Activated naive CD4-positive, alpha-beta T cell treated with anti-CD3 and anti-CD28 coated beads, Interleukin-2, amount 50 U/mL, for 24 hours (primary cell): ENCODE measurements around the gene ESYT2.
"Not testable (repeated sequence)": the region's sequence is repeated elsewhere in the genome, so short reads cannot be mapped to it uniquely, and the experiment has no call there.

ENCODE experiments used
- H3K27ac Mint-ChIP-seq: one replicate; pipeline ENCODE4 v1.8.0; 2021; ENCODE audit warnings: mild to moderate bottlenecking, mixed read lengths
- H3K27me3 Mint-ChIP-seq: one replicate; pipeline ENCODE4 v1.8.0; 2021; ENCODE audit warnings: mixed read lengths
- H3K36me3 Mint-ChIP-seq: one replicate; pipeline ENCODE4 v1.8.0; 2021; ENCODE audit warnings: mixed read lengths
- H3K4me1 Mint-ChIP-seq: one replicate; pipeline ENCODE4 v1.8.0; 2021; ENCODE audit warnings: mixed read lengths
- H3K4me3 Mint-ChIP-seq: one replicate; pipeline ENCODE4 v1.8.0; 2021; ENCODE audit warnings: mild to moderate bottlenecking, mixed read lengths
- H3K9me3 Mint-ChIP-seq: one replicate; pipeline ENCODE4 v1.8.0; 2021; ENCODE audit warnings: mixed read lengths

The ESYT2 gene, protein sequence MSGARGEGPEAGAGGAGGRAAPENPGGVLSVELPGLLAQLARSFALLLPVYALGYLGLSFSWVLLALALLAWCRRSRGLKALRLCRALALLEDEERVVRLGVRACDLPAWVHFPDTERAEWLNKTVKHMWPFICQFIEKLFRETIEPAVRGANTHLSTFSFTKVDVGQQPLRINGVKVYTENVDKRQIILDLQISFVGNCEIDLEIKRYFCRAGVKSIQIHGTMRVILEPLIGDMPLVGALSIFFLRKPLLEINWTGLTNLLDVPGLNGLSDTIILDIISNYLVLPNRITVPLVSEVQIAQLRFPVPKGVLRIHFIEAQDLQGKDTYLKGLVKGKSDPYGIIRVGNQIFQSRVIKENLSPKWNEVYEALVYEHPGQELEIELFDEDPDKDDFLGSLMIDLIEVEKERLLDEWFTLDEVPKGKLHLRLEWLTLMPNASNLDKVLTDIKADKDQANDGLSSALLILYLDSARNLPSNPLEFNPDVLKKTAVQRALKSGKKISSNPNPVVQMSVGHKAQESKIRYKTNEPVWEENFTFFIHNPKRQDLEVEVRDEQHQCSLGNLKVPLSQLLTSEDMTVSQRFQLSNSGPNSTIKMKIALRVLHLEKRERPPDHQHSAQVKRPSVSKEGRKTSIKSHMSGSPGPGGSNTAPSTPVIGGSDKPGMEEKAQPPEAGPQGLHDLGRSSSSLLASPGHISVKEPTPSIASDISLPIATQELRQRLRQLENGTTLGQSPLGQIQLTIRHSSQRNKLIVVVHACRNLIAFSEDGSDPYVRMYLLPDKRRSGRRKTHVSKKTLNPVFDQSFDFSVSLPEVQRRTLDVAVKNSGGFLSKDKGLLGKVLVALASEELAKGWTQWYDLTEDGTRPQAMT

DNA sequence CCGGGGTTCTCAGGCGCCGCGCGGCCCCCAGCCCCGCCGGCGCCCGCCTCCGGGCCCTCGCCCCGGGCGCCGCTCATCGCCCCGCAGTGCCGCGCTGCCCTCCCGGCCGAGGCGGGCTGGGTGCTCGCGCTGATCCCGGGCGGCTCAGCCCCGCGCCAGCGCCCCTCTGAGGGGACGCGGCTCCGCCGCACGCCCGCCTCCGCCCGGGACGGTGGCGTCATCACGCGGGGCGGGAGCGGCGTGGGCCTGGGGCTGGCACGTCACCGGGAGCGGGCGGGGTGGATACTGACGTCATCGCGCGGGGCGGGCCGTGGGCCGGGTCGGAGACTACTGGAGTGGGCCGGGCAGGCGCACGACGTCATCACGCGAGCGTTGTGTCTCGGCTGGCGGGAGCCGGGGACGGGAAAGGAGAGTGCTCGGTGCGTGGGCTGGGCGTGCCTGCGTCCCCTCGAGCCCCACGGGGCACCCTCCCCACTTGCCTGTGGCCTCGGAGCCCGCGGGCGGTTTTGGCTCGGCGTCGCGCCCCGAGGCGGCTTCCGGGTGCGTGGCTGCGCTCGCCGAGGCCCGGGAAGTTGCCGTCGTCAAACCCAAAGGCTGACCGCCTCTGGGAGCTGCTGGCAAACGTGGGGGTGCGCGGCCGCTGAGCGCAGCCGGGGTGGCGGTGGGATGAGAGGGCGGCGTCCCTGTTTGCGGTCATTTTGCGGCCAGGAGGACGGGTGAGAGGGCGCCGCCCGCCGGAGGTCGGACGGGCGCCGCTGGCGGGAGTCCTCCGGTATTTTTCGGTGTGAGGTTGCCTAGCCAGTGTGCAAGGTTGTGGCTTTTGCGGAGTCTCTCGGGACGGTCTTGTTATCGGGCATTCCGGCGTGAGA lies at the start of gene ESYT2:
Gene ESYT2 (minus strand): TSS at position 168 of the 869 bp plus-strand sequence. CDS start 91 bp downstream, at position 77.
- H3K27ac Mint-ChIP-seq: peak within 1 kb of the TSS; percentile 91
- no peaks in the 10 kb centered on the region for H3K27me3 Mint-ChIP-seq
- H3K4me3 Mint-ChIP-seq: peak within 1 kb of the TSS; percentile 94
- H3K4me1 Mint-ChIP-seq: peaks cover 36% of the 10 kb centered on the region
- peaks cover 2% of the 10 kb centered on the region for H3K36me3 Mint-ChIP-seq
- H3K9me3 Mint-ChIP-seq: no peaks in the 10 kb centered on the region

DNA sequence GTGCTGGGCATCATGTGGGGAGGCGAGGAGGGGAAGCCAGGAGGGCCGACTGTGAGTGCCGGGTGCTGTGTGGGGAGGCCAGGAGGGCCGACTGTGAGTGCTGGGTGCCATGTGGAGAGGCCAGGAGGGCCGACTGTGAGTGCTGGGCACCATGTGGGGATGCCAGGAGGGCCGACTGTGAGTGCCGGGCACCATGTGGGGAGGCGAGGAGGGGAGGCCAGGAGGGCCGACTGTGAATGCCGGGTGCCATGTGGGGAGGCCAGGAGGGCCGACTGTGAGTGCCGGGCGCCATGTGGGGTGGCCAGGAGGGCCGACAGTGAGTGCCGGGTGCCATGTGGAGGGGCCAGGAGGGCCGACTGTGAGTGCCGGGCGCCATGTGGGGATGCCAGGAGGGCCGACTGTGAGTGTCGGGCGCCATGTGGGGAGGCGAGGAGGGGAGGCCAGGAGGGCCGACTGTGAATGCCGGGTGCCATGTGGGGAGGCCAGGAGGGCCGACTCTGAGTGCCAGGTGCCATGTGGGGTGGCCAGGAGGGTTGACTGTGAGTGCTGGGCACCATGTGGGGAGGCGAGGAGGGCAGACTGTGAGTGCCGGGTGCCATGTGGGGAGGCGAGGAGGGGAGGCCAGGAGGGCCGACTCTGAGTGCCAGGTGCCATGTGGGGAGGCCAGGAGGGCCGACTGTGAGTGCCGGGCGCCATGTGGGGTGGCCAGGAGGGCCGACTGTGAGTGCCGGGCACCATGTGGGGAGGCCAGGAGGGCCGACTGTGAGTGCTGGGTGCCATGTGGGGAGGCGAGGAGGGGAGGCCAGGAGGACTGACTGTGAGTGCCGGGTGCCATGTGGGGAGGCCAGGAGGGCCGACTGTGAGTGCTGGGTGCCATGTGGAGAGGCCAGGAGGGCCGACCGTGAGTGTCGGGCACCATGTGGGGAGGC lies 49.1 kb upstream of the ESYT2 start:
- H3K4me1 Mint-ChIP-seq, H3K4me3 Mint-ChIP-seq, H3K9me3 Mint-ChIP-seq, H3K27ac Mint-ChIP-seq, H3K27me3 Mint-ChIP-seq: not testable (repeated sequence)
- H3K36me3 Mint-ChIP-seq: peaks cover 12% of the 10 kb centered on the region

DNA sequence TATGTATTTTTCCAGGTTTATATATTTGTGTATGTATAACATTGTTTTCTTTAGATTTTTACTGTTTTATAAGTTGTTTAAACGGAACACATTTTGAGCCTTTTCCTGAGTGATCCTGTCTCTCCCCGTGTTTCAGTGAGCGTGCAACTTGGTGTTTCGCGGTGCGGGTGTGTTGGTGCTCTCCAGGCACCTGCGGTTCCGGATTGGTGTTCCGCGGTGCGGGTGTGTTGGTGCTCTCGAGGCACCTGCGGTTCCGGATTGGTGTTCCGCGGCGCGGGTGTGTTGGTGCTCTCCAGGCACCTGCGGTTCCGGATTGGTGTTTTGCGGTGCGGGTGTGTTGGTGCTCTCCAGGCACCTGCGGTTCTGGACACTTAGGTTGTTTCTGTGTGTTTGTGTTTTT lies 47.7 kb upstream of the ESYT2 start:
- Mint-ChIP-seq H3K36me3 (peaks cover 15% of the 10 kb centered on the region), H3K27me3 (no peaks in the 10 kb centered on the region), H3K4me3 (no peak overlapping the region), H3K27ac (no peak overlapping the region), H3K4me1 (no peaks in the 10 kb centered on the region), H3K9me3 (no peaks in the 10 kb centered on the region)

DNA sequence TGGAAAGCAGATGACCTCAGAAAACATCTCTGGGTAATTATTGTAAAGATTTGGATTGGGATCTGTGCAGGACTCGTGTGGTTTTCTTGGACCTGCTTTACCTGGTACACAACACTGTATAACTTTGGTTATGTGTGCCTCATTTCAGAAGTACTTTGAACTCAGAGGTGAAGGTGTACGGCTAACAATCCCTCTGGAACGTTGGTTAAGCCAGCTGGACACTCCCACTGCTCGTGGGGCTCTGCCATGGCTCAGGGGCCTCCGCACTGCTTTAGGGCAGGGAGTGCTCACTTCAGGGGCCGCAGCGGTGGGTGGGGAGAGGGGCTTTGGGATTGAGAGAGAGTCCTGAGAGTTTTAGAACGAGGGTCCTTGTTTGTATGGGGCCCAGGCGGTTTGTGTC lies 40.6 kb upstream of the ESYT2 start:
- no peak overlapping the region for H3K27ac Mint-ChIP-seq
- no peaks in the 10 kb centered on the region for H3K27me3 Mint-ChIP-seq
- peaks cover 17% of the 10 kb centered on the region for H3K4me1 Mint-ChIP-seq
- H3K36me3 Mint-ChIP-seq: peaks cover 9% of the 10 kb centered on the region
- H3K4me3 Mint-ChIP-seq: no peak overlapping the region
- no peaks in the 10 kb centered on the region for H3K9me3 Mint-ChIP-seq

DNA sequence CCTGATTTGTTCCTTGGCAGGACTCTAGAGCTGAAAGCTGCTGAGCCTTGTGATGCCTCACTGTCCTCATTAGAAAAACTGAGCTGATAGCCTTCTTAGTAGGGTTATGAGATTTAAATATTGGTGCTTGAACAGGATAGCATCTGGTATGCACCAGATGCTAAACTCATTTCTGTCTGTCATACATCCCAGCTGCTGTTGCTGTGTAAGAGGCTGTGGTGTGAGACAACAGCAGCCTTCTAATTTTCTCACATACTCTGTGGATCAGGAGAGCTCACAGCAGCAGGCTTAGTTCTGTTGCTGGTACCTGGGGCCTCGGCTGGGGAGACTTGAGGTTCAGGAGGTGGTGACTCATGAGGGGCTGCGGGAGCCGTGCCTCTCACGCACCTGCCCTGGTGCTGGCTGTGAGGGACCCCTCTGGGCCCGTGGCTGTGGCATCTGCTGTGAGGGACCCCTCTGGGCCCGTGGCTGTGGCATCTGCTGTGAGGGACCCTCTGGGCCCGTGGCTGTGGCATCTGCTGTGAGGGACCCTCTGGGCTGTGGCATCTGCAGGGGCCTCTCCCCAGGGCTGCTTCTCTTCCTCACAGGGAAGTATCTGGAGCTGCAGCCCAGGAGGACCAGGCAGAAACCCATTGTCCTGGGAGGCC lies 39.6 kb upstream of the ESYT2 start:
- H3K9me3 Mint-ChIP-seq: no peaks in the 10 kb centered on the region
- H3K4me1 Mint-ChIP-seq: peaks cover 26% of the 10 kb centered on the region
- peaks cover 9% of the 10 kb centered on the region for H3K36me3 Mint-ChIP-seq
- H3K27me3 Mint-ChIP-seq: no peaks in the 10 kb centered on the region
- H3K4me3 Mint-ChIP-seq: no peak overlapping the region
- no peak overlapping the region for H3K27ac Mint-ChIP-seq

DNA sequence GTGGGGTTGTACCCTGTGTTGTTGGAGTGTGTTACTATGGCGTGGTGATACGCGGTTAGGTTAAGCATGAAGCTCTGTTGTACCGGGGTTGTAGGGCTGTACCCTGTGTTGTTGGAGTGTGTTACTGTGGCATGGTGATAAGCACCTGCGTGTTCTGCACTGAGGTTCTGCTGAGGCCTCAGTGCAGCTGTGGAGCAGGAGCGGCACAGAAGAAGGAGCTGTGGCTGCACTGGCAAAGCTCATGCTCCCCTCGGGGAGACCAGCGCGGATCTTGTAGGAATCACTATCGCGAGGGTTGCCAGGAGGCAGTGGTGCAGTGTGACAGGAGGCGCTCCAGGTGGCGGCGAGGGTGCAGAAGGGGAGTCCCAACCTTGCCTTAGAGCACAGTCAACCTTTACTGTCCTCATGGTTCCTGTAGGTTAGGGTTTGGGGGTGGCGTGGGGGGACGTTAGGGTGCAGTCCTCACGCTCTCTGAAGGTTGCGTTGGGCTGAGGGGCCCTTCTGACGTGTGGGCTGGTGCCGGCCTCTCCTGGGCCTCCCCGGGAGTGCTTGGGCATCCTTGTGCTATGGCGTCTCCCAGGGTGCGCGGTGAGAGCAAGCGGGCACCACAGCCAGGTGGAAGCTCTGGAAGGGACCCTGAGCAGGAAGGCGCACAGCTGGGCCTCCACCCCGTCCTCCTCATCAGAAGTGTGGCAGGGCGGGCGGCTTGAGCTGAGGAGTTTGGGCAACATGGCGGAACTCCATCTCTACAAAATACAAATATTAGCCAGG lies 38.1 kb upstream of the ESYT2 start:
- H3K4me1 Mint-ChIP-seq: peaks cover 35% of the 10 kb centered on the region
- H3K27me3 Mint-ChIP-seq: no peaks in the 10 kb centered on the region
- no peak overlapping the region for H3K4me3 Mint-ChIP-seq
- H3K9me3 Mint-ChIP-seq: no peaks in the 10 kb centered on the region
- peak overlapping the region; percentile 31 for H3K27ac Mint-ChIP-seq
- peaks cover 7% of the 10 kb centered on the region for H3K36me3 Mint-ChIP-seq

DNA sequence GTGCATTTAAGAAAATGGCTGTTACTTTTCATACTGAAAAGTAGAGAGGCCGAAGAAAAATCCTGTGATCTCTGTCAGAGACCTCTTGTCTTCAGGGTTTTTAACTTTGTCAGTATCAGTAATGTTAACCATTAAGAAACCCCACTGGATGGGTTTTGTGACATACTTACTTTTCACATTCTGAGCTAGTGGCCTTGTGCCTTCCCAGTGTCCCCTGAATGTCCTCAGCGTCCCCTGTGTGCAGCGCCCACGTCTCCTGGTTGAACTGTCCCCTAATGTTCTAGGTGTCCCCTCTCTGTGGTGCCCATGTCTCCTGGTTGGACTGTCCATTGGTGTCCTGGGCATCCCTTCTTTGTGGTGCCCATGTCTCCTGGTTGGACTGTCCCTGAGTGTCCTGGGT lies 36.7 kb upstream of the ESYT2 start:
- H3K9me3 Mint-ChIP-seq: no peaks in the 10 kb centered on the region
- no peak overlapping the region for H3K4me3 Mint-ChIP-seq
- peaks cover under 1% of the 10 kb centered on the region for H3K36me3 Mint-ChIP-seq
- H3K27ac Mint-ChIP-seq: no peak overlapping the region
- no peaks in the 10 kb centered on the region for H3K27me3 Mint-ChIP-seq
- H3K4me1 Mint-ChIP-seq: peaks cover 44% of the 10 kb centered on the region

DNA sequence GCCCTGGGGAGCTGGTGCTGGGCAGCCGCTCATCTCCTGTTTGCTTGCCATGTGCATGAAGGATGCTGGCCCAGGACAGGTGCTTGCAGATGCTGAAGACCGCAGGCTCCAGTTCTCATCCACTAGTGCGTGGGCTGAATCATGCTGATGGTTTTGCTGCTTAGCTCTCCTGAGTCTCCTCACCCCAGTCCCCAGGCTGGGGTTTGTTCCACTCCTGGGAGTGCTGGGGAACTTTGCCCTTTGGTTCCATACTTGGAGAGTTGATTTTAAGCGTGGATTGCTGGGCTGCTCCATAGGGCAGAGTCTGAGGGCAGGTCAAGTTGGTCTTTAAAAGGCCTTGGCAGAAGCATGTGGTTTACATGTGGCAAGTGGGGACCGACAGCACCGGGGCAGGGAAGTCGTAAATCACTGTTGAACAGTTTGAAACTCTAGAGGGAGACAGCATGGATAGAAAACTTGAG lies 36.2 kb upstream of the ESYT2 start:
- no peaks in the 10 kb centered on the region for H3K36me3 Mint-ChIP-seq
- H3K4me1 Mint-ChIP-seq: peaks cover 44% of the 10 kb centered on the region
- H3K27ac Mint-ChIP-seq: no peak overlapping the region
- H3K9me3 Mint-ChIP-seq: no peaks in the 10 kb centered on the region
- H3K4me3 Mint-ChIP-seq: peak overlapping the region; percentile 59
- H3K27me3 Mint-ChIP-seq: no peaks in the 10 kb centered on the region

DNA sequence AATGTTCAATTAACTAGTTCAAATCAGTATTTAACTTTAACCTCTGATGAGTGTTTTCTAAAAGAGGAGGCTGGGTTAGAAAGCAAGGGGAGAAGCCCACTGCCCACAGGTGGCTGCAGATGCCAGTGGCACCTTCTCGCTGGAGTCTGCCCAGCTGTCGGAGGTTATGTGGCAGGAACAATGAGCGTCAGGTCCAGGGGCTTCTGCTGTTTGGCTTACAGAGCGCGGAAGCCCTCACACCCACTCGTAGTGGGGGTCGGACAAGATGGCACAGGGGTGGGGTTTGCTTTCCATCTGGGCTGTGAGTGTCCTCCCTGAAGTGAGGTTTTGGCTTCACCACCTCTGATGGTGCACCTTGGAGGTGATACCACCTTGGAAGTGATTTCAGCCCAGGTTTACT lies 35.5 kb upstream of the ESYT2 start:
- no peaks in the 10 kb centered on the region for H3K36me3 Mint-ChIP-seq
- H3K4me3 Mint-ChIP-seq: peak overlapping the region; percentile 84
- no peaks in the 10 kb centered on the region for H3K27me3 Mint-ChIP-seq
- H3K4me1 Mint-ChIP-seq: peaks cover 44% of the 10 kb centered on the region
- H3K27ac Mint-ChIP-seq: peak overlapping the region; percentile 17
- H3K9me3 Mint-ChIP-seq: no peaks in the 10 kb centered on the region

DNA sequence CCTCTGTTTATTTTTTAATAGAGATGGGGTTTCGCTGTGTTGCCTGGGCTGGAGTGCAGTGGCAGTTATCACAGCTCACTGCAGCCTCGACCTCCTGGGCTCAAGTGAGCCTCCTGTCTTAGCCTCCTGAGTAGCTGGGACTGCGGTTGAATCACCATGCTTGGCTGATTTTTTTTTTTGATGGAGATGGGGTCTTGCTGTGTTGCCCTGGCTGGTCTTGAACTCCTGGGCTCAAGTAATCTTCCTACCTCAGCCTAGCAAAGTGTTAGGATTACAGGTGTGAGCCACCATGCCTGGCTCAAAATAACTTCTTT lies 35.2 kb upstream of the ESYT2 start:
- Mint-ChIP-seq H3K4me3 (peak overlapping the region; percentile 84), H3K4me1 (peaks cover 47% of the 10 kb centered on the region), H3K27me3 (no peaks in the 10 kb centered on the region), H3K36me3 (no peaks in the 10 kb centered on the region), H3K27ac (peak overlapping the region; percentile 71), H3K9me3 (no peaks in the 10 kb centered on the region)

DNA sequence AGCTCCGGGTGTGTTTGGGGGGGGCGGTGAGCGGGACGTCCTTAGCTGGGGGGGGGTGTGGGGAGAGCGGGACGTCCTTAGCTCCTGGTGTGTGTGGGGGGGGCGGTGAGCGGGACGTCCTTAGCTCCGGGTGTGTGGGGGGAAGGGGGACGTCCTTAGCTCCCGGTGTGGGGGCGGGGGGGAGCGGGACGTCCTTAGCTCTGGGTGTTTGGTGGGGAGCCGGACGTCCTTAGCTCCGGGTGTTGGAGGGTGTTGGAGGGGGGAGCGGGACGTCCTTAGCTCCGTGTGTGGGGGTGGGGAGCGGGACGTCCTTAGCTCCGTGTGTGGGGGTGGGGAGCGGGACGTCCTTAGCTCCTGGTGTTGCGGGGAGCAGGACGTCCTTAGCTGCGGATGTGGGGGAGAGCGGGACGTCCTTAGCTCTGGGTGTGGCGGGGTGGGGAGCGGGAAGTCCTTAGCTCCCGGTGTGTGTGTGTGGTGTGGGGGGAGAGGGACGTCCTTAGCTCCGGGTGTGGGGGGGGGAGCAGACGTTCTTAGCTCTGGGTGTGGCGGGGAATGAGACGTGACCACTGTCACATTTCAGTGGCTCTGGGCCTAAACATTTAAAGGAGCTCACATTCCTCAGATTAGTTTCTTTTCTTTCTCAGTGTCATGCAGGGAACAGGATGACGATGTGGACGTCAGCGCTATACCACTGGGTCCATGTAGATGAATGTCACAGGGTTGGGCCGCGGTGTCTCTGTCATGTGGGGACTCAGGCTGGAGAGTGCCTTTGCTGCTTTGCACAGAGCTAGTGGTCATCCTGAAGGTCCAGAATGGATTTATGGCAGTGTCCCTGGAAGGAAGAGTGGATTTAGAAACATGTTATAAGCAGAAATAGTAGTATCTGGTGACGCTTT lies 34.5 kb upstream of the ESYT2 start:
- Mint-ChIP-seq H3K27me3 (no peaks in the 10 kb centered on the region), H3K4me1 (peaks cover 53% of the 10 kb centered on the region), H3K9me3 (no peaks in the 10 kb centered on the region), H3K36me3 (no peaks in the 10 kb centered on the region), H3K4me3 (peak overlapping the region; percentile 84), H3K27ac (peak overlapping the region; percentile 84)

DNA sequence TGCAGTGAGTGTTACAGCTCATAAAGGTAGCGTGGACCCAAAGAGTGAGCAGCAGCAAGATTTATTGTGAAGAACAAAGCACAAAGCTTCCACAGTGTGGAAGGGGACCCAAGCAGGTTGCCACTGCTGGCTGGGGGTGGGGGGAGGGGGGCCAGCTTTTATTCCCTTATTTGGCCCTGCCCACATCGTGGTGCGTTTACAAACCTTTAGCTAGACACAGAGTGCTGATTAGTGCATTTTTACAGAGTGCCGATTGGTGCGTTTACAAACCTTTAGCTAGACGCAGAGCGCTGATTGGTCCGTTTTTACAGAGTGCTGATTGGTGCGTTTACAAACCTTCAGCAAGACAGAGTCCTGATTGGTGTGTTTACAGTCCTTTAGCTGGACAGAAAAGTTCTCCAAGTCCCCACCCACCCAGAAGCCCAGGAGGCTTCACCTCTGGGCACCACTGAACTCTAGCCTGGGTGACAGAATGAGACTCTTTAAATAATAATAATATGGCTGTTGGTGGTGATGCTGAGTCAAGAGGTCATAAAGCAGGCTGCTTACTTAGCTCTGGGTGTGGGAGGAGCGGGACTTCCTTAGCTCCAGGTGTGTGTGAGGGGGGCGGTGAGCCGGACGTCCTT lies 33.8 kb upstream of the ESYT2 start:
- peaks cover 56% of the 10 kb centered on the region for H3K4me1 Mint-ChIP-seq
- H3K36me3 Mint-ChIP-seq: not testable (repeated sequence)

More for the DNA sequence above, 33.8 kb upstream of the ESYT2 start:
- not testable (repeated sequence) for H3K9me3 Mint-ChIP-seq, H3K27me3 Mint-ChIP-seq
- peak overlapping the region; percentile 84 for H3K27ac Mint-ChIP-seq
- H3K4me3 Mint-ChIP-seq: peak overlapping the region; percentile 84
